Right cardiac atrium (tissue), 5 donors: ENCODE measurements around the gene SZRD1. TPM values are rescaled to one million over a fixed set of nuclear protein-coding genes. Genes with fewer than 3 reads are reported as not detected.

Experiments
- ATAC-seq, 2 donors: fragments of 200-7000 bp; cut with Tn5 transposase; one replicate each; pipeline versions ENCODE4 v1.8.0 to v1.9.1; 2020; ENCODE audit warnings: moderate library complexity in 2 of 2, mild to moderate bottlenecking in 1 of 2
- DNase-seq, 3 donors: peaks; one replicate each; pipeline ENCODE4 v3.0.0-alpha.2; 2020
- H3K27ac ChIP-seq: one replicate; pipeline ENCODE4 v1.5.1; 2013; ENCODE audit warnings: mild to moderate bottlenecking, low read length, control low read depth, moderate library complexity
- H3K27me3 ChIP-seq: one replicate; pipeline ENCODE4 v1.6.1; 2013; ENCODE audit not compliant: control insufficient read depth, insufficient read depth
- H3K4me1 ChIP-seq: one replicate; pipeline ENCODE4 v1.6.1; 2013; ENCODE audit warnings: low read length; ENCODE audit not compliant: control insufficient read depth, insufficient read depth
- H3K4me3 ChIP-seq: one replicate; pipeline ENCODE4 v1.5.1; 2013; ENCODE audit warnings: low read length, control low read depth
- H3K9me3 ChIP-seq: one replicate; pipeline ENCODE4 v1.6.1; 2013; ENCODE audit warnings: low read length; ENCODE audit not compliant: control insufficient read depth
- WGBS: extraction: QIAGEN DNeasy Blood & Tissue Kit; methylation state at CpG from one replicate; pipeline ENCODE4 v1.1.7; 2013; 5-methylcytosine and 5-hydroxymethylcytosine counted together
- intact Hi-C, 4 donors: fragments of 100-400 bp; cut with DNase I; formaldehyde crosslinking; loops; one replicate each; pipeline versions ENCODE4 v1.11.0 to v1.14.0; 2022 to 2023
- polyA plus RNA-seq: library from polyadenylated mRNA; stranded (reverse); fragments of 200-250 nt; gene quantifications from one replicate; pipeline ENCODE4 v1.2.3, GENCODE V29; 2013
- total RNA-seq, 4 donors: library from RNA; stranded (reverse); fragmentation: NEBNext Ultra II Directional; extraction: Animal tissue kit (Norgen Biotek cat#: 25700); gene quantifications; one replicate each; pipeline ENCODE4 v1.2.1, GENCODE V29; 2021
- donor health status: healthy with polysubstance abuse.
- donor health status: DM: no; HTN: yes; CAD: no.
- donor health status: DM: no; HTN: no; CAD: no.
- donor health status: DM: no; HTN: yes; CAD: no; lungs with severe emphysema.
- donor health status: DM: yes; HTN: yes; CAD: no.

SZRD1 gene
- total and polyA plus RNA-seq, 5 donors = 70.7 to 132 (median 108) TPM

GRCh38 chr1:16383888-16384287 lies 16.8 kb downstream of the SZRD1 start:
- intact Hi-C loops = no loop called here
- H3K9me3 ChIP-seq = no peaks in the 10 kb centered on the region
- DNase-seq = no peak
- no peaks in the 10 kb centered on the region for H3K27me3 ChIP-seq
- no peak overlapping the region for H3K27ac ChIP-seq
- 94% methylated on average over 5 of the region's 5 CpGs for WGBS
- ATAC-seq = no peak
- peaks cover 21% of the 10 kb centered on the region for H3K4me1 ChIP-seq
- no peak overlapping the region for H3K4me3 ChIP-seq

GRCh38 chr1:16385659-16386453 lies 18.8 kb downstream of the SZRD1 start:
- H3K9me3 ChIP-seq = no peaks in the 10 kb centered on the region
- intact Hi-C loops = no loop called here
- peak overlapping the region; percentile 92 for H3K27ac ChIP-seq
- H3K4me1 ChIP-seq = peaks cover 25% of the 10 kb centered on the region
- no peaks in the 10 kb centered on the region for H3K27me3 ChIP-seq
- ATAC-seq (no peak), DNase-seq (no peak)
- H3K4me3 ChIP-seq = no peak overlapping the region
- WGBS = 86% methylated on average over 9 of the region's 9 CpGs

- peak overlapping the region; percentile 92 for H3K27ac ChIP-seq
- H3K4me1 ChIP-seq = peaks cover 30% of the 10 kb centered on the region
- H3K9me3 ChIP-seq = no peaks in the 10 kb centered on the region
- peak overlapping the region; percentile 2 for H3K4me3 ChIP-seq
- 44% methylated on average over 5 of the region's 5 CpGs for WGBS
- DNase-seq (peak in 1 of 3 donors; percentile 42), ATAC-seq (peak; percentile 66 to 71)
- H3K27me3 ChIP-seq = no peaks in the 10 kb centered on the region
- intact Hi-C loops = no loop called here
Measured at GRCh38 chr1:16386454-16387113, 19.5 kb downstream of the SZRD1 start.

- Histone ChIP-seq H3K27me3 (no peaks in the 10 kb centered on the region), H3K27ac (peak overlapping the region; percentile 78), H3K4me3 (peak overlapping the region; percentile 2), H3K4me1 (peaks cover 40% of the 10 kb centered on the region), H3K9me3 (no peaks in the 10 kb centered on the region)
- ATAC-seq (peak; percentile 17 to 22), DNase-seq (no peak)
- intact Hi-C loops = no loop called here
- WGBS = 53% methylated on average over 14 of the region's 14 CpGs
Measured at GRCh38 chr1:16387201-16388188, 20.5 kb downstream of the SZRD1 start.

- intact Hi-C loops = no loop called here
- H3K9me3 ChIP-seq = no peaks in the 10 kb centered on the region
- no peaks in the 10 kb centered on the region for H3K27me3 ChIP-seq
- no peak overlapping the region for H3K4me3 ChIP-seq
- 65% methylated on average over 3 of the region's 3 CpGs for WGBS
- no peak overlapping the region for H3K27ac ChIP-seq
- peaks cover 38% of the 10 kb centered on the region for H3K4me1 ChIP-seq
- DNase-seq (no peak), ATAC-seq (no peak)
Measured at GRCh38 chr1:16391411-16391810, 24.4 kb downstream of the SZRD1 start.

- WGBS = 70% methylated on average over 21 of the region's 21 CpGs
- peaks cover 32% of the 10 kb centered on the region for H3K4me1 ChIP-seq
- intact Hi-C loops = no loop called here
- no peaks in the 10 kb centered on the region for H3K27me3 ChIP-seq
- ATAC-seq (peak; percentile 15 to 38), DNase-seq (peak in 1 of 3 donors; percentile 25)
- H3K27ac ChIP-seq = no peak overlapping the region
- H3K9me3 ChIP-seq = no peaks in the 10 kb centered on the region
- H3K4me3 ChIP-seq = no peak overlapping the region
Measured at GRCh38 chr1:16392740-16393569, 25.9 kb downstream of the SZRD1 start.

- no peak overlapping the region for H3K4me3 ChIP-seq
- DNase-seq (no peak), ATAC-seq (no peak)
- H3K4me1 ChIP-seq = peaks cover 32% of the 10 kb centered on the region
- no peaks in the 10 kb centered on the region for H3K27me3 ChIP-seq
- no peaks in the 10 kb centered on the region for H3K9me3 ChIP-seq
- WGBS = 85% methylated on average over 10 of the region's 10 CpGs
- intact Hi-C loops = no loop called here
- no peak overlapping the region for H3K27ac ChIP-seq
Measured at GRCh38 chr1:16393570-16394521, 26.8 kb downstream of the SZRD1 start.

- DNase-seq (no peak), ATAC-seq (no peak)
- no peak overlapping the region for H3K27ac ChIP-seq
- WGBS = 90% methylated on average over 13 of the region's 13 CpGs
- intact Hi-C loops = no loop called here
- H3K9me3 ChIP-seq = no peaks in the 10 kb centered on the region
- H3K4me1 ChIP-seq = peaks cover 31% of the 10 kb centered on the region
- H3K4me3 ChIP-seq = no peak overlapping the region
- no peaks in the 10 kb centered on the region for H3K27me3 ChIP-seq
Measured at GRCh38 chr1:16394977-16395376, 27.9 kb downstream of the SZRD1 start.

- Histone ChIP-seq H3K4me1 (peaks cover 22% of the 10 kb centered on the region), H3K9me3 (no peaks in the 10 kb centered on the region), H3K4me3 (no peak overlapping the region), H3K27me3 (no peaks in the 10 kb centered on the region), H3K27ac (no peak overlapping the region)
- DNase-seq (peak; percentile 62 to 79 (median 70)), ATAC-seq (peak in 1 of 2 donors; percentile 21)
- 53% methylated on average over 7 of the region's 7 CpGs for WGBS
- intact Hi-C loops = no loop called here
Measured at GRCh38 chr1:16396591-16396990, 29.5 kb downstream of the SZRD1 start.
